GM12878 (cell line): Measurements from ENCODE around the gene FTL. TPM values are rescaled to one million over a fixed set of nuclear protein-coding genes. Genes with fewer than 3 reads are reported as not detected.

Source experiments
- ATAC-seq: fragments of 200-7000 bp; cut with Tn5 transposase; 3 replicates; pipeline ENCODE4 v1.9.1; 2020; ENCODE audit warnings: mild to moderate bottlenecking, moderate library complexity
- Bru-seq: library from RNA; stranded (reverse); fragments of 400-500 nt; gene quantifications from one replicate; lab custom pipeline; 2021; lab: Mats Ljungman, UMichigan
- BruChase-seq, 2 experiments: library from RNA; stranded (reverse); fragments of 400-500 nt; gene quantifications; one replicate each; lab custom pipeline; 2021; lab: Mats Ljungman, UMichigan
- BruUV-seq: library from RNA; stranded (reverse); fragments of 400-500 nt; replicated peaks from 2 replicates; lab custom pipeline; 2021; lab: Mats Ljungman, UMichigan
- CTCF ChIA-PET: fragments of 300-600 bp; sonication (Branson Sonifier 250); formaldehyde crosslinking; extraction: SDS; loops from one replicate; lab custom pipeline; 2021; ENCODE audit warnings: inconsistent platforms; lab: Yijun Ruan, JAX
- POLR2A ChIA-PET: fragments of 350-600 bp; formaldehyde crosslinking; extraction: SDS; loops from one replicate; lab custom pipeline; 2021; ENCODE audit warnings: inconsistent platforms; lab: Charles Lee
- RAD21 ChIA-PET: fragments of 300-600 bp; sonication (Branson Sonifier 250); formaldehyde crosslinking; loops from one replicate; lab custom pipeline; 2023; ENCODE audit warnings: antibody characterized with exemption; ENCODE audit not compliant: unreplicated experiment; lab: Charles Lee
- SMC1A ChIA-PET: fragments of 300-600 bp; sonication (Branson Sonifier 250); formaldehyde crosslinking; loops from one replicate; lab custom pipeline; 2023; ENCODE audit not compliant: unreplicated experiment, uncharacterized antibody; lab: Charles Lee
- DNase-seq: peaks from one replicate; pipeline ENCODE4 v3.0.0-alpha.2; 2011; ENCODE audit warnings: low read depth, low spot score
- FAIRE-seq: peaks from 3 replicates; lab custom pipeline; 2011; peaks lifted over from hg19 to GRCh38; lab: Jason Lieb, UNC
- H2AFZ ChIP-seq: 2 replicates; pipeline ENCODE4 v1.6.0; 2011; ENCODE audit warnings: low read depth, low read length, control low read depth; ENCODE audit not compliant: control insufficient read depth
- H3K27ac ChIP-seq: 2 replicates; pipeline ENCODE4 v1.5.1; 2011; ENCODE audit warnings: control low read depth; ENCODE audit not compliant: control insufficient read depth, insufficient read depth
- H3K27me3 ChIP-seq, 2 experiments: replicated peaks in 1 of 2; 2 replicates each; pipeline versions ENCODE4 v1.6.0 to v1.6.1; 2011; ENCODE audit warnings: low read length in 1 of 2; ENCODE audit not compliant: control insufficient read depth in 2 of 2, insufficient read depth in 2 of 2
- H3K36me3 ChIP-seq, 2 experiments: 2 replicates each; pipeline ENCODE4 v1.5.1; 2011; ENCODE audit warnings: low read length in 1 of 2; ENCODE audit not compliant: control insufficient read depth in 2 of 2, insufficient read depth in 2 of 2
- H3K4me1 ChIP-seq: 2 replicates; pipeline ENCODE4 v1.6.1; 2011; ENCODE audit warnings: mild to moderate bottlenecking, low read length, moderate library complexity, mixed read lengths; ENCODE audit not compliant: control insufficient read depth, insufficient read depth
- H3K4me2 ChIP-seq: 2 replicates; pipeline ENCODE4 v1.6.0; 2011; ENCODE audit warnings: control low read depth; ENCODE audit not compliant: control insufficient read depth, insufficient read depth
- H3K4me3 ChIP-seq: fragments of 200-600 bp; sonication (generic); 2 replicates; pipeline ENCODE4 v1.5.1; 2016
- H3K79me2 ChIP-seq: 2 replicates; pipeline ENCODE4 v1.6.0; 2011; ENCODE audit warnings: low read length; ENCODE audit not compliant: control insufficient read depth, insufficient read depth
- H3K9ac ChIP-seq: 2 replicates; pipeline ENCODE4 v1.8.0; 2011; ENCODE audit warnings: low read length, control low read depth, mixed read lengths; ENCODE audit not compliant: control insufficient read depth, insufficient read depth
- H3K9me3 ChIP-seq: replicated peaks from 3 replicates; pipeline ENCODE4 v1.5.1; 2011; ENCODE audit warnings: mild to moderate bottlenecking, low read length; ENCODE audit not compliant: control insufficient read depth, insufficient read depth
- H4K20me1 ChIP-seq: 2 replicates; pipeline ENCODE4 v1.6.0; 2011; ENCODE audit not compliant: control insufficient read depth, insufficient read depth
- CHD2 ChIP-seq: IDR thresholded peaks from 2 replicates; pipeline ENCODE4 v1.6.1; 2011; ENCODE audit warnings: low read depth, low read length, improper control_type of control experiment, borderline replicate concordance
- GABPA ChIP-seq: IDR thresholded peaks from 2 replicates; pipeline ENCODE4 v1.6.1; 2014; ENCODE audit warnings: antibody characterized with exemption, low read depth, mild to moderate bottlenecking, inconsistent platforms
- JUNB ChIP-seq: IDR thresholded peaks from 2 replicates; pipeline ENCODE4 v1.6.1; 2016; ENCODE audit warnings: antibody characterized with exemption, mild to moderate bottlenecking
- NFIC ChIP-seq: IDR thresholded peaks from 2 replicates; pipeline ENCODE4 v1.6.1; 2012; ENCODE audit warnings: low read depth, mild to moderate bottlenecking, inconsistent platforms, low read length, moderate library complexity
- NFXL1 ChIP-seq: fragments of 450-650 bp; IDR thresholded peaks from 2 replicates; pipeline ENCODE4 v1.6.1; 2017; ENCODE audit warnings: antibody characterized with exemption, mild to moderate bottlenecking, borderline replicate concordance
- POLR2AphosphoS2 ChIP-seq: IDR thresholded peaks from 2 replicates; pipeline ENCODE4 v1.6.1; 2011; ENCODE audit warnings: low read depth, mild to moderate bottlenecking, low read length, improper control_type of control experiment, moderate library complexity
- RBBP5 ChIP-seq: fragments of 200-600 bp; sonication (generic); conservative IDR thresholded peaks from 2 replicates; pipeline ENCODE4 v1.6.1; 2016
- RUNX3 ChIP-seq: IDR thresholded peaks from 2 replicates; pipeline ENCODE4 v1.6.1; 2012; ENCODE audit warnings: low read length, inconsistent platforms
- SIX5 ChIP-seq: IDR thresholded peaks from 2 replicates; pipeline ENCODE4 v1.6.1; 2011; ENCODE audit warnings: mild to moderate bottlenecking, low read depth, low read length, moderate library complexity; ENCODE audit not compliant: severe bottlenecking
- SMAD1 ChIP-seq: fragments of 450-650 bp; IDR thresholded peaks from 2 replicates; pipeline ENCODE4 v1.6.1; 2018; ENCODE audit warnings: mild to moderate bottlenecking, low read depth; ENCODE audit not compliant: partially characterized antibody
- SP1 ChIP-seq: IDR thresholded peaks from one replicate; pipeline ENCODE4 v1.6.1; 2011; ENCODE audit warnings: low read depth, low read length
- YY1 ChIP-seq: IDR thresholded peaks from 2 replicates; pipeline ENCODE4 v1.6.1; 2011; ENCODE audit warnings: low read depth, mild to moderate bottlenecking, low read length
- ZNF24 ChIP-seq: fragments of 450-650 bp; IDR thresholded peaks from 2 replicates; pipeline ENCODE4 v1.6.1; 2017; ENCODE audit warnings: antibody characterized with exemption, mild to moderate bottlenecking
- ZNF384 ChIP-seq: IDR thresholded peaks from 2 replicates; pipeline ENCODE4 v1.6.1; 2012; ENCODE audit warnings: low read depth, mild to moderate bottlenecking, low read length, improper control_type of control experiment, borderline replicate concordance
- ZNF592 ChIP-seq: fragments of 450-650 bp; IDR thresholded peaks from 2 replicates; pipeline ENCODE4 v1.6.1; 2017; ENCODE audit warnings: mild to moderate bottlenecking, moderate library complexity
- WGBS: methylation state at CpG from one replicate; pipeline ENCODE4 v1.1.6; 2016; ENCODE audit warnings: low lambda C conversion rate; ENCODE audit not compliant: insufficient replicate concordance, insufficient coverage; ENCODE audit errors: missing lambda C conversion rate; 5-methylcytosine and 5-hydroxymethylcytosine counted together
- in situ Hi-C: fragments of 300-500 bp; cut with MboI; formaldehyde crosslinking; loops from 9 replicates; pipeline ENCODE4 v1.14.3; 2018; ENCODE audit warnings: mixed read lengths
- intact Hi-C: fragments of 100-400 bp; cut with micrococcal nuclease; formaldehyde crosslinking; loops from one replicate; pipeline ENCODE4 v1.14.2; 2022; ENCODE audit not compliant: unreplicated experiment
- long read RNA-seq, 2 experiments: library from polyadenylated mRNA; unstranded; transcript quantifications; one replicate each; pipeline ENCODE4 v2.0.0, GENCODE V29; 2019 to 2020
- polyA minus RNA-seq, 3 experiments: library from RNA; depleted of rRNA, polyadenylated mRNA; stranded (reverse); fragments of >200 nt; gene quantifications; 2 replicates each; pipeline ENCODE4 v1.2.3, GENCODE V29; 2011
- polyA plus RNA-seq, 11 experiments: library from polyadenylated mRNA; depleted of rRNA in 4 of 11; unstranded in 6 of 11; stranded (reverse) in 5 of 11; fragments of >200 nt; fragmentation: Nextera tagmentation in 4 of 11; fragmentation: Illumina TruSeq in 1 of 11; extraction: Ambion mirVana in 4 of 11; extraction: Trizol in 1 of 11; gene quantifications; 1 replicate in 1 of 11; 2 replicates in 10 of 11; pipeline versions ENCODE4 v1.2.1 to v1.2.3, GENCODE V29; 2011 to 2016; ENCODE audit warnings: inconsistent platforms in 2 of 11, missing spikeins in 2 of 11, low read depth in 1 of 11
- total RNA-seq, 4 experiments: library from RNA; depleted of rRNA in 3 of 4; stranded (reverse); fragments of >200 nt in 3 of 4; fragmentation: Illumina TruSeq in 1 of 4; extraction: Trizol in 1 of 4; gene quantifications; 2 replicates each; pipeline versions ENCODE4 v1.2.1 to v1.2.3, GENCODE V29; 2013 to 2021

The FTL gene
- total RNA-seq (2013; cell fraction: nucleolus; rRNA removed) = 86.0 and 88.4 TPM in 2 replicates
- total RNA-seq (2014; rRNA removed) (1,329 and 1,429 TPM in 2 replicates), total RNA-seq (2014; rRNA removed; fragmentation: Illumina TruSeq; extraction: Trizol) (1,207 and 1,334 TPM in 2 replicates), total RNA-seq (2021) (994 and 1,017 TPM in 2 replicates), polyA plus RNA-seq (2011; rRNA removed) (148 and 364 TPM in 2 replicates), polyA plus RNA-seq (2014; fragmentation: Illumina TruSeq; extraction: Trizol) (1,187 and 1,762 TPM in 2 replicates), polyA plus RNA-seq (2014; fragmentation: Nextera tagmentation; extraction: Ambion mirVana) (1,000 to 10,000 TPM; 5,502 to 8,913 TPM), polyA plus RNA-seq (2014; rRNA removed) (1,363 and 1,437 TPM in 2 replicates), polyA plus RNA-seq (2016; fragmentation: Nextera tagmentation; extraction: Ambion mirVana) (1,000 to 10,000 TPM; 4,849 to 4,896 TPM), polyA minus RNA-seq (2011; rRNA and poly(A)+ RNA removed) (168 and 426 TPM in 2 replicates), Bru-seq, nascent RNA (percentile 99 among the genes with signal in this experiment), BruChase-seq, experiment 1, labeled RNA remaining after a 6-hour chase (percentile 100 among the genes with signal in this experiment), BruChase-seq, experiment 2, labeled RNA remaining after a 2-hour chase (percentile 100 among the genes with signal in this experiment)
- polyA plus RNA-seq (2011; ENCODE audit: low read depth) = 1,181 TPM
- 1,075 and 1,106 TPM in 2 replicates for polyA plus RNA-seq (2011; cell fraction: cytosol; rRNA removed)
- 345 and 359 TPM in 2 replicates for polyA plus RNA-seq (2011; cell fraction: nucleus; rRNA removed)
- 1,628 and 2,313 TPM in 2 replicates for polyA plus RNA-seq (2012)
- polyA minus RNA-seq (2011; cell fraction: cytosol; rRNA and poly(A)+ RNA removed) = 172 and 175 TPM in 2 replicates
- 67.8 and 78.5 TPM in 2 replicates for polyA minus RNA-seq (2011; cell fraction: nucleus; rRNA and poly(A)+ RNA removed)
- long read RNA-seq, experiment 1, transcript FTL-201 (4 exons, 878 nt) = major isoform, 1,899 of 1,932 reads
- long read RNA-seq, experiment 1, partial matches to known transcripts = 11 of 1,932 reads
- long read RNA-seq, experiment 1, other reads (novel, unspliced or antisense) = 22 of 1,932 reads
- long read RNA-seq, experiment 2, transcript FTL-201 (4 exons, 878 nt) = major isoform, 3,714 of 3,743 reads
- long read RNA-seq, experiment 2, partial matches to known transcripts = 3 of 3,743 reads
- long read RNA-seq, experiment 2, other reads (novel, unspliced or antisense) = 26 of 3,743 reads

DNA sequence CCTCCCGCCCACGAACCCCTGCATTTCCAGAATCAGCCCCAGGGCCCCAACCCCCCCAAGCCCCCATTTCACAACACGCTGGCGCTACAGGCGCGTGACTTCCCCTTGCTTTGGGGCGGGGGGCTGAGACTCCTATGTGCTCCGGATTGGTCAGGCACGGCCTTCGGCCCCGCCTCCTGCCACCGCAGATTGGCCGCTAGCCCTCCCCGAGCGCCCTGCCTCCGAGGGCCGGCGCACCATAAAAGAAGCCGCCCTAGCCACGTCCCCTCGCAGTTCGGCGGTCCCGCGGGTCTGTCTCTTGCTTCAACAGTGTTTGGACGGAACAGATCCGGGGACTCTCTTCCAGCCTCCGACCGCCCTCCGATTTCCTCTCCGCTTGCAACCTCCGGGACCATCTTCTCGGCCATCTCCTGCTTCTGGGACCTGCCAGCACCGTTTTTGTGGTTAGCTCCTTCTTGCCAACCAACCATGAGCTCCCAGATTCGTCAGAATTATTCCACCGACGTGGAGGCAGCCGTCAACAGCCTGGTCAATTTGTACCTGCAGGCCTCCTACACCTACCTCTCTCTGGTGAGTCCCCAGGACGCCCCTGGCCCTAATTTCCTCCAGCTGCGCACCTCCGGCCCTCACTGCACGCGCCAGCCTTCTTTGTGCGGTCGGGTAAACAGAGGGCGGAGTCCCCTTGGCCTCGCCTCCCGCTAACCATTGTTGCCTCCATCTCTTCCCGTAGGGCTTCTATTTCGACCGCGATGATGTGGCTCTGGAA is at the start of gene FTL:
Gene FTL, plus strand, starts transcription at position 270 of the 766 bp plus-strand sequence. Its CDS starts 199 bp downstream, at position 469.
- intact Hi-C loops = loop anchor here (1.0 to 10.0 kb wide), 2 partner anchors 90 to 330 kb away; partner anchors contain the start of gene DBP
- in situ Hi-C loops = no loop called here
- peak; percentile 94 for TF ChIP-seq SP1
- peak; percentile 98 for TF ChIP-seq SMAD1
- TF ChIP-seq SIX5 = peak; percentile 6
- no peak for TF ChIP-seq NFIC
- no peak for TF ChIP-seq YY1
- no peak for TF ChIP-seq ZNF24
- no peak for TF ChIP-seq ZNF592
- TF ChIP-seq RUNX3 = peak; percentile 73
- TF ChIP-seq ZNF384 = no peak
- TF ChIP-seq GABPA = no peak
- no peak for TF ChIP-seq JUNB
- TF ChIP-seq NFXL1 = no peak
- TF ChIP-seq CHD2 = peak; percentile 80
- TF ChIP-seq POLR2AphosphoS2 = peak; percentile 100
- no peak for TF ChIP-seq RBBP5

More for the DNA sequence above, at the start of gene FTL:
- ChIA-PET POLR2A (interaction anchor here (0.6 to 4.2 kb wide), 15 partner anchors 10 to 1222 kb away, joined by 3 to 53 read pairs (median 4); partner anchors contain the start of genes BCAT2, DBP, GYS1 and NUCB1), SMC1A (interaction anchor here (1.2 to 3.2 kb wide), 4 partner anchors 27 to 91 kb away, joined by 3 to 28 read pairs (median 7); partner anchors contain the start of genes GYS1 and RUVBL2), RAD21 (interaction anchor here (0.7 to 1.4 kb wide), 3 partner anchors 28 to 177 kb away, joined by 3 to 4 read pairs (median 3); partner anchors contain the start of genes GYS1 and RUVBL2), CTCF (interaction anchor here (1.8 to 3.0 kb wide), 5 partner anchors 28 to 129 kb away, joined by 4 to 22 read pairs (median 9); partner anchors contain the start of genes GYS1, HSD17B14 and RUVBL2)
- Histone ChIP-seq H3K27me3 (no peaks in the 10 kb centered on the region), H3K4me3 (peak within 1 kb of the TSS; percentile 93), H3K4me2 (peak within 1 kb of the TSS; percentile 99), H3K36me3 (peaks cover 5 to 28% of the 10 kb centered on the region in 2 experiments), H3K4me1 (peaks cover 41% of the 10 kb centered on the region), H3K79me2 (peaks cover 33% of the 10 kb centered on the region), H3K27ac (peak within 1 kb of the TSS; percentile 84), H2AFZ (peak within 1 kb of the TSS; percentile 20; the same call in 1 of the 2 replicates), H4K20me1 (no peaks in the 10 kb centered on the region), H3K9ac (peak within 1 kb of the TSS; percentile 79), H3K9me3 (no peaks in the 10 kb centered on the region)
- no peak for FAIRE-seq
- ATAC-seq = peak; percentile 79
- WGBS = under 1% methylated on average over 46 of the region's 52 CpGs
- peak; percentile 82 for DNase-seq
- TSS peak; percentile 93 for BruUV-seq
